Measurements from ENCODE around the gene RIF1.
"Not testable (repeated sequence)": the region's sequence is repeated elsewhere in the genome, so short reads cannot be mapped to it uniquely, and the experiment has no call there.

Gene RIF1

GRCh38 chr2:151395509-151396374 is 14.0 kb upstream of the RIF1 start:
- no peak overlapping the region for H3K4me3 ChIP-seq (ENCODE audit: low read depth in 1 of 2, low read length in 2 of 2)
- no peaks in the 10 kb centered on the region for H3K9me3 ChIP-seq (ENCODE audit: low read length)
- H3K27me3 ChIP-seq (ENCODE audit: control insufficient read depth in 1 of 2, insufficient read depth in 2 of 2, low read length in 2 of 2), result no peaks in the 10 kb centered on the region
- no peaks in the 10 kb centered on the region for H3K4me1 ChIP-seq (ENCODE audit: insufficient read depth, low read length)
- H3K36me3 ChIP-seq (ENCODE audit: insufficient read depth, low read length), result no peaks in the 10 kb centered on the region
- no peak overlapping the region for H3K9ac ChIP-seq (ENCODE audit: low read length)
- no peak overlapping the region for H3K27ac ChIP-seq (ENCODE audit: low read depth, low read length)

- Histone ChIP-seq H3K27ac (ENCODE audit: low read depth, low read length) (no peak overlapping the region), H3K9me3 (ENCODE audit: low read length) (no peaks in the 10 kb centered on the region), H3K9ac (ENCODE audit: low read length) (no peak overlapping the region), H3K4me1 (ENCODE audit: insufficient read depth, low read length) (no peaks in the 10 kb centered on the region), H3K4me3 (ENCODE audit: low read depth in 1 of 2, low read length in 2 of 2) (no peak overlapping the region), H3K36me3 (ENCODE audit: insufficient read depth, low read length) (no peaks in the 10 kb centered on the region), H3K27me3 (ENCODE audit: control insufficient read depth in 1 of 2, insufficient read depth in 2 of 2, low read length in 2 of 2) (no peaks in the 10 kb centered on the region)
These were observed 9.7 kb upstream of the RIF1 start for GRCh38 chr2:151399981-151400380.

GRCh38 chr2:151401149-151401548 is 8.6 kb upstream of the RIF1 start:
- Histone ChIP-seq H3K36me3 (ENCODE audit: insufficient read depth, low read length) (no peaks in the 10 kb centered on the region), H3K9ac (ENCODE audit: low read length) (no peak overlapping the region), H3K27ac (ENCODE audit: low read depth, low read length) (no peak overlapping the region), H3K27me3 (ENCODE audit: control insufficient read depth in 1 of 2, insufficient read depth in 2 of 2, low read length in 2 of 2) (no peaks in the 10 kb centered on the region), H3K9me3 (ENCODE audit: low read length) (no peaks in the 10 kb centered on the region), H3K4me3 (ENCODE audit: low read depth in 1 of 2, low read length in 2 of 2) (no peak overlapping the region), H3K4me1 (ENCODE audit: insufficient read depth, low read length) (no peaks in the 10 kb centered on the region)

GRCh38 chr2:151403914-151404313 is 5.8 kb upstream of the RIF1 start:
- no peaks in the 10 kb centered on the region for H3K27me3 ChIP-seq (ENCODE audit: control insufficient read depth in 1 of 2, insufficient read depth in 2 of 2, low read length in 2 of 2)
- H3K4me1 ChIP-seq (ENCODE audit: insufficient read depth, low read length), result no peaks in the 10 kb centered on the region
- no peak overlapping the region for H3K9ac ChIP-seq (ENCODE audit: low read length)
- H3K36me3 ChIP-seq (ENCODE audit: insufficient read depth, low read length), result no peaks in the 10 kb centered on the region
- H3K4me3 ChIP-seq (ENCODE audit: low read depth in 1 of 2, low read length in 2 of 2), result no peak overlapping the region
- H3K27ac ChIP-seq (ENCODE audit: low read depth, low read length), result no peak overlapping the region
- no peaks in the 10 kb centered on the region for H3K9me3 ChIP-seq (ENCODE audit: low read length)

- H3K4me3 ChIP-seq (ENCODE audit: low read depth in 1 of 2, low read length in 2 of 2), result no peak overlapping the region
- no peak overlapping the region for H3K27ac ChIP-seq (ENCODE audit: low read depth, low read length)
- H3K4me1 ChIP-seq (ENCODE audit: insufficient read depth, low read length), result no peaks in the 10 kb centered on the region
- H3K9me3 ChIP-seq (ENCODE audit: low read length), result no peaks in the 10 kb centered on the region
- no peaks in the 10 kb centered on the region for H3K36me3 ChIP-seq (ENCODE audit: insufficient read depth, low read length)
- H3K27me3 ChIP-seq (ENCODE audit: control insufficient read depth in 1 of 2, insufficient read depth in 2 of 2, low read length in 2 of 2), result no peaks in the 10 kb centered on the region
- no peak overlapping the region for H3K9ac ChIP-seq (ENCODE audit: low read length)
These were observed 4.3 kb upstream of the RIF1 start for GRCh38 chr2:151405376-151405775.

- H3K9me3 ChIP-seq (ENCODE audit: low read length), result no peaks in the 10 kb centered on the region
- no peak overlapping the region for H3K27ac ChIP-seq (ENCODE audit: low read depth, low read length)
- no peaks in the 10 kb centered on the region for H3K4me1 ChIP-seq (ENCODE audit: insufficient read depth, low read length)
- no peaks in the 10 kb centered on the region for H3K36me3 ChIP-seq (ENCODE audit: insufficient read depth, low read length)
- H3K27me3 ChIP-seq (ENCODE audit: control insufficient read depth in 1 of 2, insufficient read depth in 2 of 2, low read length in 2 of 2), result no peaks in the 10 kb centered on the region
- no peak overlapping the region for H3K4me3 ChIP-seq (ENCODE audit: low read depth in 1 of 2, low read length in 2 of 2)
- no peak overlapping the region for H3K9ac ChIP-seq (ENCODE audit: low read length)
These were observed 2.4 kb upstream of the RIF1 start for GRCh38 chr2:151407281-151407680.

GRCh38 chr2:151408788-151409600 is 708 bp upstream of the RIF1 start:
- peak overlapping the region; percentile 55 for H3K27ac ChIP-seq (ENCODE audit: low read depth, low read length)
- peaks cover 12% of the 10 kb centered on the region for H3K36me3 ChIP-seq (ENCODE audit: insufficient read depth, low read length)
- H3K4me1 ChIP-seq (ENCODE audit: insufficient read depth, low read length), result no peaks in the 10 kb centered on the region
- H3K9me3 ChIP-seq (ENCODE audit: low read length), result no peaks in the 10 kb centered on the region
- H3K4me3 ChIP-seq (ENCODE audit: low read depth in 1 of 2, low read length in 2 of 2), result peak overlapping the region in 1 of 2 donors; percentile 93
- H3K9ac ChIP-seq (ENCODE audit: low read length), result no peak overlapping the region
- no peaks in the 10 kb centered on the region for H3K27me3 ChIP-seq (ENCODE audit: control insufficient read depth in 1 of 2, insufficient read depth in 2 of 2, low read length in 2 of 2)

GRCh38 chr2:151410485-151410834 is 758 bp downstream of the RIF1 start:
- Histone ChIP-seq H3K9me3 (ENCODE audit: low read length) (no peaks in the 10 kb centered on the region), H3K4me3 (ENCODE audit: low read depth in 1 of 2, low read length in 2 of 2) (peak overlapping the region; percentile 71 to 93), H3K27me3 (ENCODE audit: control insufficient read depth in 1 of 2, insufficient read depth in 2 of 2, low read length in 2 of 2) (no peaks in the 10 kb centered on the region), H3K4me1 (ENCODE audit: insufficient read depth, low read length) (no peaks in the 10 kb centered on the region), H3K27ac (ENCODE audit: low read depth, low read length) (peak overlapping the region; percentile 55), H3K36me3 (ENCODE audit: insufficient read depth, low read length) (peaks cover 12% of the 10 kb centered on the region), H3K9ac (ENCODE audit: low read length) (peak overlapping the region; percentile 89)

GRCh38 chr2:151417650-151418049 is 7.9 kb downstream of the RIF1 start:
- Histone ChIP-seq H3K27me3 (ENCODE audit: control insufficient read depth in 1 of 2, insufficient read depth in 2 of 2, low read length in 2 of 2) (no peaks in the 10 kb centered on the region), H3K4me3 (ENCODE audit: low read depth in 1 of 2, low read length in 2 of 2) (no peak overlapping the region), H3K9ac (ENCODE audit: low read length) (no peak overlapping the region), H3K4me1 (ENCODE audit: insufficient read depth, low read length) (no peaks in the 10 kb centered on the region), H3K27ac (ENCODE audit: low read depth, low read length) (no peak overlapping the region), H3K36me3 (ENCODE audit: insufficient read depth, low read length) (peaks cover 51% of the 10 kb centered on the region), H3K9me3 (ENCODE audit: low read length) (no peaks in the 10 kb centered on the region)

GRCh38 chr2:151421681-151422080 is 12.0 kb downstream of the RIF1 start:
- not testable (repeated sequence) for H3K27ac ChIP-seq (ENCODE audit: low read depth, low read length); H3K9me3 ChIP-seq (ENCODE audit: low read length); H3K4me3 ChIP-seq (ENCODE audit: low read depth in 1 of 2, low read length in 2 of 2); H3K4me1 ChIP-seq (ENCODE audit: insufficient read depth, low read length); H3K9ac ChIP-seq (ENCODE audit: low read length); H3K27me3 ChIP-seq (ENCODE audit: control insufficient read depth in 1 of 2, insufficient read depth in 2 of 2, low read length in 2 of 2)
- peaks cover 39% of the 10 kb centered on the region for H3K36me3 ChIP-seq (ENCODE audit: insufficient read depth, low read length)

GRCh38 chr2:151422917-151423439 is 13.3 kb downstream of the RIF1 start:
- no peak overlapping the region for H3K9ac ChIP-seq (ENCODE audit: low read length)
- no peaks in the 10 kb centered on the region for H3K27me3 ChIP-seq (ENCODE audit: control insufficient read depth in 1 of 2, insufficient read depth in 2 of 2, low read length in 2 of 2)
- no peak overlapping the region for H3K27ac ChIP-seq (ENCODE audit: low read depth, low read length)
- no peaks in the 10 kb centered on the region for H3K4me1 ChIP-seq (ENCODE audit: insufficient read depth, low read length)
- no peak overlapping the region for H3K4me3 ChIP-seq (ENCODE audit: low read depth in 1 of 2, low read length in 2 of 2)
- H3K36me3 ChIP-seq (ENCODE audit: insufficient read depth, low read length), result peaks cover 32% of the 10 kb centered on the region
- H3K9me3 ChIP-seq (ENCODE audit: low read length), result no peaks in the 10 kb centered on the region

All from muscle layer of colon (tissue), 2 donors.